ENCODE results near the gene PTPRA. TPM values are rescaled to one million over a fixed set of nuclear protein-coding genes. Genes with fewer than 3 reads are reported as not detected.
A peak's percentile ranks its signal among the peaks of the same experiment; 100 is the strongest.
"Not testable (repeated sequence)": the region's sequence is repeated elsewhere in the genome, so short reads cannot be mapped to it uniquely, and the experiment has no call there.

The PTPRA gene, protein sequence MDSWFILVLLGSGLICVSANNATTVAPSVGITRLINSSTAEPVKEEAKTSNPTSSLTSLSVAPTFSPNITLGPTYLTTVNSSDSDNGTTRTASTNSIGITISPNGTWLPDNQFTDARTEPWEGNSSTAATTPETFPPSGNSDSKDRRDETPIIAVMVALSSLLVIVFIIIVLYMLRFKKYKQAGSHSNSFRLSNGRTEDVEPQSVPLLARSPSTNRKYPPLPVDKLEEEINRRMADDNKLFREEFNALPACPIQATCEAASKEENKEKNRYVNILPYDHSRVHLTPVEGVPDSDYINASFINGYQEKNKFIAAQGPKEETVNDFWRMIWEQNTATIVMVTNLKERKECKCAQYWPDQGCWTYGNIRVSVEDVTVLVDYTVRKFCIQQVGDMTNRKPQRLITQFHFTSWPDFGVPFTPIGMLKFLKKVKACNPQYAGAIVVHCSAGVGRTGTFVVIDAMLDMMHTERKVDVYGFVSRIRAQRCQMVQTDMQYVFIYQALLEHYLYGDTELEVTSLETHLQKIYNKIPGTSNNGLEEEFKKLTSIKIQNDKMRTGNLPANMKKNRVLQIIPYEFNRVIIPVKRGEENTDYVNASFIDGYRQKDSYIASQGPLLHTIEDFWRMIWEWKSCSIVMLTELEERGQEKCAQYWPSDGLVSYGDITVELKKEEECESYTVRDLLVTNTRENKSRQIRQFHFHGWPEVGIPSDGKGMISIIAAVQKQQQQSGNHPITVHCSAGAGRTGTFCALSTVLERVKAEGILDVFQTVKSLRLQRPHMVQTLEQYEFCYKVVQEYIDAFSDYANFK
- 25.1 and 38.5 TPM in 2 replicates for total RNA-seq (2014; rRNA removed)
- polyA plus RNA-seq (2012), result 28.3 TPM

DNA sequence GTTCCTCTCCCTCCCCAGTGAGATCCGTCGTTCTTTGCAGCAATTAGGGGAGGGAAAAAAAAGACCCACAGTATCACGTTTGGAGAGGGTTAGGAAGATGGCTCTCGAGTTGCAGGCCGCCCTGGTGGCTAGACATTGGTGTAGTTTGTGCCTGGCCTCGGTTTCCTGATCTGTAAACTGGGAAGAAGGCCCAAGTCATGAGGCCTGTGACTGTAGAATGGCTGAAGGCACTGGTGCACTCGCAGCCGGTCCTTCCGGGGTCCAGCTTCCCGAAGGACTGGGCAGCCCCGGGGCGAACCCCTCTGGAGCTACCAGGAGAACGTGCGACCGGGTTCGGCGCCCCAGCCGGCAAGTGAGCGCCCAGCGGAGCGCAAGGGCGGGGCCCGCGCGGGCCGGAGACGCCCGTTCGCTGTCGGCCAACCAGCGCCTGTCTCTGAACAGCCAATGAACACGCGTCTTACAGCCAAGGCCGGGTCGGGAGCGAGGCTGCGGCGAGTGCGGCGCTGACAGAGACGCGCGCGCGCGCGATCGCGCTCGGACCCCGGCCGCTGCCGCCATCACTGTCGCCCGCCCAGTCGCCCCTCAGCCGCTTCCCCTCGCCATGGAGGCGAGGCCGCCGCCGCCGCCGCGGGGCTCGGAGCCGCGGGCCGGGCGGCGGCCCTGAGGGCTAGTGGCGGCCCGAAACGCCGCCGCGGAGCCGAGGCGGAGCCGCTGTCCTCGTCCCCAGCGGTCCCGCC, at the start of gene PTPRA:
TSS of gene PTPRA (plus strand) at position 472 of the 737 bp plus-strand sequence. CDS start 90,797 bp downstream, outside the sequence.
- peak; percentile 85 for DNase-seq (ENCODE audit: low read depth)

DNA sequence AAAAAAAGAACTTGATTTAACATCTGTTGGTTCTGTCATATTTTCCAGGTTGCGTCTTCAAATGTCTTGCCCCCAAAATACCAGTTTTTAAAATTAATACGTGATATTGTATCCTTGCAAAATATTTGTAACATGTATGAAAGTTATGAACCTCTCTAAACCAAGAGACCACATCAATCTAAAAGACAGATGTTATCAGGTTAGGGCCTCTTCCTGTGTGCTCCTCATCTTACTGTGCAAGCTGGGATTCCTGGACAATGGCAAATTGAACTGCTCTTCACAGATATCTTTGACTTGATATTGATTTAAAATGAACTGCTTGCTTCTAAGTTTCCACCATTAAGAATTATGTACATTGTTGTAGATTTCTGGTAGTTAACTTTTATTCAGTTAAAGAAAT, 47.5 kb upstream of the PTPRA start:
- no peak for DNase-seq (ENCODE audit: low read depth)

DNA sequence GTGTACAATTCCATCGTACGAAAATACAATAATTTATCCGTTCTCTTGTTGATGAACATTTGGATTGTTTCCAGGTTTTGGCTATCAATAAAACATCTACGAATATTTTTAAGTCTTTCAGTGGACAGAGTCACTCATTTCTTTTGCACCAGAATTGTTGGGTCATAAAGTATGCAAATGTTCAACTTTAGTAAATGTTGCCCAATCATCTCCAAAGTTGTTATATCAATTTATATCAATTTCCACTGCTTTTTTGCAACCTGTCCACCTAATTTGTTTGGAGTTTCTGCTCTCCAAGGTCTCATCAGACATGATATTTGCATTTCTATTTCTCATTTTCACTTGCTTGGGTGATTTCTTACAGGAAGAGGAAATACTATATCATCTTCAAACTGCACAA, 46.6 kb upstream of the PTPRA start:
- no peak for DNase-seq (ENCODE audit: low read depth)

DNA sequence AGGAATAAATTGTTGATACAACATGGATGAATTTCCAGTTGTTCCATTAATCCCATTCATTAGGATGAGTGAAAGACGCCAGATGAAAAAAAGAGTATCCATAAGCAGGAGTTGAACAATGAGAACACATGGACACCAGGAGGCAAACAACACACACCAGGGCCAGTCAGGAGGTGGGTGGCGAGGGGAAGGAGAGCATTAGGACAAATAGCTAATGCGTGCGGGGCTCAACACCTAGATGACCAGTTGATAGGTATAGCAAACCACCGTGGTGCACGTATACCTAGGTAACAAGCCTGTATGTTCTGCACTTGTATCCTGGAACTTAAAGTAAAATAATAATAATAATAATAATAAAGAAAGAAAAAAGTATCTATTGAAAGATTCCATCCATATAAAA, 43.9 kb upstream of the PTPRA start:
- DNase-seq (ENCODE audit: low read depth), result no peak

DNA sequence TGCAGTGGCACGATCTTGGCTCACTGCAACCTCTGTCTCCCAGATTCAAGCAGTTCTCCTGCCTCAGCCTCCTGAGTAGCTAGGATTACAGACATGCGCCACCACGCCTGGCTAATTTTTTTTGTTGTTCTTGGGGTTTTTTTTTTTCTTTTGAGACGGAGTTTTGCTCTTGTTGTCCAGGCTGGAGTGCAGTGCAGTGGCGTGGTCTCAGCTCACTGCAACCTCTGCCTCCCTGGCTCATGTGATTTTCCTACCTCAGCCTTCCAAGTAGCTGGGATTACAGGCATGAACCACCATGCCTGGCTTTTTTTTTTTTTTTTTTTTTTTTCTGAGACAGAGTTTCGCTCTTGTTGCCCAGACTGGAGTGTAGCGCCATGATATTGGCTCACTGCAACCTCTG, 42.1 kb upstream of the PTPRA start:
- DNase-seq (ENCODE audit: low read depth), result not testable (repeated sequence)

DNA sequence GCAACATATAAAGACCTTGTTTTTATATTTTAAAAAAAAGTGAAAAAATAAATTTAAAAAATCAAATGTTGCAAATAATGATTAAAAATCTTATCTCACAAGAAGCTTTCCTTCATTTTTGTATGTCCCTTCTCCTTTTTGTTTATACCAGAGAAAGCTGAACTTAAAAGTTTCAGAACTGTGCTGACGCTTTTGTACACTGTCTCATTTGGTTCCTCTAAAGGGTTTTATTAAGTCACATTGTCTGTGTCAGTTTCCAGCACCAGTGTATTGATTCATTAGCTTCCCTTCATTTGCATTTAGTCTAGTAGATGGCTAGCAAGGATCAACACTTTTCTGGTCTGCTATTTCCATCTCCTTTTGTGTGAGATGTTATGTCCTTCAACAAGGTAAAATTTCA, 39.5 kb upstream of the PTPRA start:
- no peak for DNase-seq (ENCODE audit: low read depth)

DNA sequence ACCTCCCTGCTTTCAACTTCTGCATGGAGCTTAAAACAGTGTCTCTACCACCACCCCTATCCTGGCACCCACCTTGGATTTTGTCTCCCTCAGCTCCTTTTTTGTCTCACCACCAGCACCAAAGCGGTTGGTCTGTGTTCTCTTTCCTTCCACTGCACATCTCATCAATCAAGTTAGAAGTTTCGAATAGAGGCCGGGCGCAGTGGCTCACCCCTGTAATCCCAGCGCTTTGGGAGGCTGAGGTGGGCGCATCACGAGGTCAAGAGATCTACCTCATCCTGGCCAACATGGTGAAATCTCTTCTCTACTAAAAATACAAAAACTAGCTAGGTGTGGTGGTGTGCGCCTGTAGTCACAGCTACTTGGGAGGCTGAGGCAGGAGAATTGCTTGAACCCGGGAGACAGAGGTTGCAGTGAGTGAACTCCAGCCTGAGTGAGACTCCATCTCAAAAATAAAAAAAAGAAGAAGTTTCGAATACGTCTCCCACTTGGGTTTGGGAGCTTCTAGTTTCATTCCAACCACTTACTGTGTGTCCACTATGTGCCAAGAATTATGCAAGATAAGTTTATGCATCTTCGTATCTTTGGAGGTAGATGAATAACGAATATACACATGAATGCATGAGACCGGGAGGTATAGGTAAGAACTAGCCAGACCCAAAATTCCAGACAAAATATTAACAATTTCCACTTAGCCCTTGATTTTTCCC, 38.7 kb upstream of the PTPRA start:
- no peak for DNase-seq (ENCODE audit: low read depth)

DNA sequence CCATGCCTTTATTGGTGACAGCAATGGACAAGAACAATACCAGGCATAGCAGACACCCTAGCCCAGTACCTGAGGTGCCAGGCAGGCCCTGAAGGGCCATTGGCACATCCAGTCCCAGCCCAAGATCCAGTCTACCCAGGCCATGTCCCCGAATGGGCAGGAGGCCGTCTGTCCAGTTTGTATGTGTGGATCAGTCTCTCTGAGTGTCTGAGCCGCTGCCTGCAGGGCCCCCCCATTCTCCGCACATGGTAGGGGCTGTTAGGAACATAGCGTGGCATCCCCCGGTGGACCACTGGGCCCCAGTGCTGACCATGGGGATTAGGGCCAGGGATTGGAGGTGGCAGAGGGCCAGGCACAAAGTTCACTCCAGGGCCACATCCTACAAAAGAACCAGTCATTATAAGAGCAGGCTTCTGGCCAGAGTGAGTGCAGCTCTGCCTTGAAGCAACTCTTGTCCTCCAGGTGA, 37.9 kb upstream of the PTPRA start:
- DNase-seq (ENCODE audit: low read depth), result no peak

DNA sequence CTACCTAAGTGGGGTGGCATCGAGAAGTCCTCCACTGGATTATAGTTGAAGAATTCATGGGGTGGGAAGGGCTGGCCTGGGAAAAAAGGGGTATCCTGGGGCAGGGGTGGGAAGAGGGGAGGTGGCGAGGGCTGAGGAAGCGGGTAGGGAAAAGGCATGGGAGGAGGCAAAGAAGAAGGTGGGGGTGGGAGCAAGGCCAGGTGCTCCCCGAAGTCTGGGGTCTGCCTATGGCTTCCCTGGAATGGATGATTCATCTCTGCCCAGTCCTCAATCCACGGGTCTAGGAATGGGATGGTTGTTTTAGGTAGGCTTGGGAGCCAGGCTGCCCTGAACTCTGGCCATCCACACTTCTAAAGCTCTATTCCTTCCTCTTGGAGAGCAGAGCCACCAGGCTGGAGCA, 37.2 kb upstream of the PTPRA start:
- DNase-seq (ENCODE audit: low read depth), result no peak

DNA sequence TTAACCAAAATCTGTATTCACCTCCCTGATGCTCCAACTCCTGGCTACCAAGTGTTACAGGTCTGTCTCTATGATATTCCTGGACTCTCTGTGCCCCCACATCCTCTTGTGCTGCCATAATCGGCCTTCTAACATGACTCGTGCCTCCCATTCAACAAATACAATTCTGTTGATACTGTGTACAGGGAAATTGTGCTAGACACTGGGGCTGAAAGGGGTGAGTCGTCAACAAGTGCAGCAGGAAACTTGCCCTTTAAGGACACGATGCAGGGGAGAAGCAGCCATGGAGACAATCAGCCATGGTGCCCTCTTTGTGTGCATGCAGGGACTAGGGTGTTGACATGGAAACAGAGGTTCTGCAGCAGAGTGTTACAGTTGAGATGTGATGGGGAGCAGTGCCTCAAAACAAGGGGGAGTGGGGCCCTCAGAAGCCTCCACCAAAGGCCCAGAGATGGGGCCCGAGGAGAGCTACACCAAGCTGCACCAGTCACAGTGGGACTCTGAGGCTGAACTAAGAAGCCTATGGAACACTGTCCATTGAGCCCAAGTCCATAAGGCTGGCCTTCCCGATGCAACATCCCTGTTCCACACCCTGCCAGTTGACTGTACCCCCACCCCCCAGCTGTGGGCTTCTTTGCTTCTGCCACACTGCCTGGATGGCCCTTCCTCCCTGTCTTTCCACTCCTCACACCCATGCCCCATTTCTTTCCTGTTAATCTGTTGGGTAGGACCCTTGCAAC, 35.9 kb upstream of the PTPRA start:
- no peak for DNase-seq (ENCODE audit: low read depth)

DNA sequence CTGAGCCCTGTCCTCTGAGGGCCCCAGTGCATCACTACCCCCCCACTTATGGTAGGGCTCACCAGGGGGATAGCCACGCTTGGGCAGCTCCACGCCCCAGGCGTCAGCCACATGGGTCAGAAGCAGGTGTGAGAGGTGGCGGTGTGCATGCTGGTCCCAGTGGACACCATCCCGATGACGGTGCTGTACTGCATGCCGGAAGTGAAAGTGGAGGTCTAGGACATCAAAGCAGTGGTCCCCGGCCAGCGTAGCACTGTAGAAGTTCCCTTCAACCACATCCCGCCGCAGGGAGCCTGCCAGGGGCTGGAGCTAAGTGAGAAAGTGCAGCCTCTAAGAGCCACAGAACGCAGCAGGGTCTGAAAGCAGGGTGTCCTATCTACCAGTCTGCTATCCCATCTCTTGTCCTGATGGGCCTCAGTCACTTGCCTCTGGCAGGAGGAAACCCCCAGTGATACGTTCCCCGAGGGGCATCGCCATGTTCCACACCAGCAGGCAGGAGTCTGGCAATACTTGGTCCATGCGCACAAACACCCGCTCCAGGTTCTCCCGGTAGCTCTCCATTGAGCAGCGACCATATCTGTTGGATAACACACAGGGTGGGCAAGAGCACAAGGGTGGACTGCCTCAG, 35.0 kb upstream of the PTPRA start:
- no peak for DNase-seq (ENCODE audit: low read depth)

DNA sequence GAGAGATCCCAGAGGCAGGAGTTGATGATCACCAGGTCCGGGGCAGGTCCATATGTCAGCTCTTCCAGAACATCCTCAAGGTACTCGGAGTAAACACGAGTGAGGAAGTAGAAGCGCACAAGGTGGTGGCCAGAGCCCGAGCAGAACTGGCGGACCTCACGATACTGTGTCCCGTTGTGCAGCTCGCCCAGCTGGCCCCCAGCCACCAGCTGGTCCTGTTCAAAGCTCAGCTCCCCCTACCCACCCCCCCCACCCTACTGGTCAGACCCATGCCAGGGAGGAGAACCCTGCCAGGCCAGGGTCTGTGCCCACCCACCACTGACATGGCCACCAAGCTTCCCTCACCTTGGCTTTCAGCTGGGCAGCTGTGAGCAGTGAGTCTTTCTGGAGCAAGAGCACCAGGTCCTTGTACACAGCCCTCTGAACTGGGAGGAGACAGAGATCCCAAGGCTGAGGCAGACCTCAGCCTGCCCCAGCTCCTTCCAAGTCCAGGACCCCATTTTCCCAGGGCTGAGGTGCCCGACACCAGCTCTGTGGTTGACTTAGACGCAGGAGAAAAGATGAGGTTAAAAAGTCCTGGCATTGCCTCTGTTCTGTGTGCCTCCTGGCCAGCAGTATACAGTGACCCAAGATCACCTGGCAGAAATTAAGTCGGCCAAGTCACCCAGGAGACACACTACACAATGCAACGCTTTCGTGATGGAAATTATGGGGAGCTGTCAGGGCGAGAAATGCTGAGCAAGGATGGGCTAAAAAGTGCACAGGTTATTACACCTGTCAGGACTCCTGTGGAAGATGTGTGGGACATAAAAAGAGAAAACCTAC, 34.2 kb upstream of the PTPRA start:
- DNase-seq (ENCODE audit: low read depth), result no peak

DNA sequence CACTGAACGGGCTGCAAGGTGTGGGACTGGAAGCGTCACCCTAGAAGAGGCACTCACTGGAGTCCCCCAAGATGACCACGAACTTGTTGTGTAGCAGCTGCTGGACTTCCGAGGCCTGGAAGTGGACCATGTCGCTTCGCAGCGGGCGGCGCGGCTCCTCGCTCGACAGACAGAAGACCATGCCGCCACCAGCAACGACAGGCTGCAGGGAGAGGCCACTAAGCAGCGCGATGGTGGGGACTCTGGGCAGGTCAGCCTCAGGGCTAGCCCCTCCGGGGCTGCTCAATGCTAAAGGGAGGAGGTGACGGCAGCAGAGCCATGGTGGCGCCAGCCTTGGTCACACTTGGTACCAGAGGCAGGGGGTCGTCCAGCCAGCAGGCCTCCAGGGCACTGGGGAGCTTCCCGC, 33.5 kb upstream of the PTPRA start:
- no peak for DNase-seq (ENCODE audit: low read depth)

DNA sequence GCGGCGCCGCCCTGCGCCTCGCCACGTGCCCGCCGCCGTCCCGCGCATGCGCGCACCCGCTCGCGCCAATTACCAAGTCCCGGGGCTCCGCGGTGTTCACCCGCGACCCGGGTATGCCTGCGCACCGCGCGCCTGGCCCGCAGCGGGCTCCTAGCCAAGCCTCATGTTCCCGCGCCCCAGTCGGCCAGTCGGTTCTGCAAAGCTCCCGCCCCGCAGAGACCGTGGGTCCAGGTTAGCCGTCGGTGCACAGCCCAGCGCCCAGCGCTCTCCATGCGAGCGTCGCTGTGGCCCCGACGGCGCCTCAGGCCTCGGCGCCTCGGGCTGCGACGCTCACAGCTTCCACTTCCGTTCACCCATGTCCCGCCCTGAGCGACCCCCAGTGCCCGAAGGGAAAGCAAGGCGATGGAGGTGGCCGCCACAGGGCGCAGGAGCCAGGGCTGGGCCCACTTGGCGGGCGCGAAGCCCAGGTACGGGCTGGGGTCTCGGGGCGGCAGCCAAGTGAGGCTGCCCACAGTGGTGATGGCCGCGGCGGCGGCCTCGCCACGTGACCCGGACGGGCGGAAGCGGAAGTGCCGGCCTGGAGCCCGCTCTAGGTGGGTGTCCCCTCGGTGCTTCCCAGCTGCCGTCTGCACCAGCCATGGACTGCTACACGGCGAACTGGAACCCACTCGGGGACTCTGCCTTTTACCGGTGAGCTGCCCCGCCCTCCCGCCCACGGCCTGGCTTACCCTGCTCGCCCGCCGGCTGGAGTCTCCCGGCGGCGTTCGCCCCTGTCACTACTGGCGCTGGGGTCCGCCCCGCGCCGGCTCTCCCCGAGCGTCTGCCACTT, 32.9 kb upstream of the PTPRA start, which contains the start of the genes PCED1A and VPS16:
TSS of gene PCED1A (minus strand) at position 518 of the 829 bp plus-strand sequence. CDS start 743 bp downstream, outside the sequence.
TSS of gene VPS16 (plus strand) at position 608 of the 829 bp plus-strand sequence. CDS start at position 638, 30 bp downstream.
- DNase-seq (ENCODE audit: low read depth), result peak; percentile 79

DNA sequence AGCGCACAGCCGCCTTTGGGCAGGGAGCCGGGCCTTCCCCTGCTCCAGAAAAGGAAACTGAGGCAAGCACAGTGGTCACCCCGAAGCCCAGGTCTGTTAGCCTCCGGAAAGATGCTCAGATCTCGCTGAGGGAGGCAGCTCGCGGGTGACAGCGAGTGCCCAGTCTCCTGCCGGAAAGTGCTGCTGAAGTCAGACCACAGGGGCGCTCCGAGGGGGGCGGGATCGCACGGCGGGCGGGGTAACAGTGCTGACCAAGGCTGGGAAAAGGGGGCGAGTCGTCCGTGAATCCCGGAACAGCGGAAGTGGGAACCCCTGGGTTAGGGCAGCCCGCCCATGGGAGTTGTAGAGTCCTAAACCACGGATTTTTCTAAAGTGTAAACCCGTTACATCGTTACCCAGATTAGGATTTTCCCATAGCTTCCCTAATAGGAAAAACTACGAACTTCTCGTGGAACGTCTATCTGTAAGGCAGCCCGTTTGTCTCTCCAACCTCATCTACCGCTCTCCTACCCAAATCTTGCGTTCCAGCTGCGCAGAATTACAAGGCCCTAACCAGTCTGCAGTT, 32.2 kb upstream of the PTPRA start:
- DNase-seq (ENCODE audit: low read depth), result peak; percentile 67

DNA sequence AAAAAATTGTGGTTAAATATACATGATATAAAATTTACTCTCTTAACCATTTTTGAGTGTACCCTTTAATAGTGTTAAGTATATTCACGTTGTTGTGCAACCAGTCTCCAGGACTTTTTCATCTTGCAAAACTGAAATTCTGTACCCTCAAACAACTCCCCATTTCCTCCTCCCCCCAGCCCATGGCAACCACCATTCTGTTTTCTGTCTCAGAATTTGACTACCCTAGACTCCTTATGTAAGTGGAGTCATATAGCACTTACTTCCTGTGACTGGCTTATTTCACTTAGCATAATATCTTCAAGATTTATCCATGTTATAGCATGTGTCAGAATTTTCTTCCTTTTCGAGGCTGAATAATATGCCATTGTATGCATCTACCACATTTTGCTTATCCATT, 27.7 kb upstream of the PTPRA start:
- DNase-seq (ENCODE audit: low read depth), result no peak

DNA sequence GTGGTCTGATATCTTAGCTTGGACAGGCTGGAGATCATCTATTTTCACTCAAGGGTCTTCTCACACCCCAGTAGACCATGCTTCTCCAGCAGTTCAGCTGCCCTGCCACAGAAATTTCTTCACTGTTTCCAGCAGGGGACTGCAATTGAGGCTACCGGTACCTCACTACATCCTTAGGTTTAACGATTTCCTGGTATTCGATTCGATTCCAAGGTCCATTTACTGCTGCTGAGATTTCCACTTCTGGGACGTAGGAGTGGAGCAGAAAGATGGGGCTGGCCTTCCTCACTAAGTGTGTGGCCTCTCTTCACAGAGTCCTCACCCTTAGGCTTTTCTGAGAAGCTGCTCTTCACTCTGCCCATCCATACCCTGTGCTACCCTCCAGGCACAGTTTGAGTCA, 26.6 kb upstream of the PTPRA start:
- no peak for DNase-seq (ENCODE audit: low read depth)

DNA sequence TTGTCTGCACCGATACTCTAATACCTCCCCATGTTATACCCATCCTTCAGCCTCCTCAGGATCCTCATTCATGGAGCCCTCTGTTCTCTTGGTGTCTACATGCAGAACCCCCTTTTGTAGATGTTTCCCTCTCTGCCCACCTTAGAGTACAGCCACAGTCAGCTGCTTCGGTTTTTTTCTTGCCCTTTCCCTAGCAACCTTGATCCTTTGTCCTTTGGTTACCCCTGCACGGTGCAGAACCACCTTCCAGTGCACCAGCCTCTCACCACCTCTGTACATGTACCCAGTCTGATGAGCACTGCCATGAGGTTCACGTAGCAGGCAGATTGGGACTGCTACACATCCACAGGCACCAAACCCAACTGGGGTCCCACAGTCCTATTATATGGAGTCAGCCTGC, 25.5 kb upstream of the PTPRA start:
- DNase-seq (ENCODE audit: low read depth), result no peak
